Stimulated activated CD4-positive, alpha-beta T cell treated with anti-CD3 and anti-CD28 coated beads, Interleukin-2, amount 100 ng/mL, for 4 hours (primary cell): ENCODE results near the gene ISM2.
"Not testable (repeated sequence)": the region's sequence is repeated elsewhere in the genome, so short reads cannot be mapped to it uniquely, and the experiment has no call there.

Experiments
- DNase-seq: peaks from one replicate; pipeline ENCODE4 v3.0.0-alpha.2; 2020; ENCODE audit warnings: low read depth

ISM2 gene

GRCh38 chr14:77498120-77498979 lies at the start of gene ISM2:
TSS of gene ISM2 (minus strand) at chr14:77498816. CDS start at chr14:77498793, 23 bp downstream.
- peak; percentile 26 for DNase-seq

GRCh38 chr14:77547512-77548180 lies 49.0 kb upstream of the ISM2 start:
- DNase-seq: no peak

- DNase-seq: not testable (repeated sequence)
These were observed 46.6 kb upstream of the ISM2 start for GRCh38 chr14:77545171-77545570.

GRCh38 chr14:77544571-77544970 lies 46.0 kb upstream of the ISM2 start:
- no peak for DNase-seq

GRCh38 chr14:77543637-77544334 lies 45.2 kb upstream of the ISM2 start:
- no peak for DNase-seq

GRCh38 chr14:77543240-77543551 lies 44.6 kb upstream of the ISM2 start:
- DNase-seq: no peak

- DNase-seq: no peak
These were observed 44.0 kb upstream of the ISM2 start for GRCh38 chr14:77542421-77543239.

- no peak for DNase-seq
These were observed 43.3 kb upstream of the ISM2 start for GRCh38 chr14:77541905-77542304.

GRCh38 chr14:77536951-77537350 lies 38.3 kb upstream of the ISM2 start:
- not testable (repeated sequence) for DNase-seq

- no peak for DNase-seq
These were observed 32.5 kb upstream of the ISM2 start for GRCh38 chr14:77531071-77531470.

GRCh38 chr14:77529963-77530362 lies 31.3 kb upstream of the ISM2 start:
- DNase-seq: no peak

- DNase-seq: no peak
These were observed 30.6 kb upstream of the ISM2 start for GRCh38 chr14:77529213-77529612.

- not testable (repeated sequence) for DNase-seq
These were observed 30.1 kb upstream of the ISM2 start for GRCh38 chr14:77528701-77529100.

- DNase-seq: no peak
These were observed 27.6 kb upstream of the ISM2 start for GRCh38 chr14:77526266-77526665.

- no peak for DNase-seq
These were observed 25.9 kb upstream of the ISM2 start for GRCh38 chr14:77524536-77524935.

- no peak for DNase-seq
These were observed 24.5 kb upstream of the ISM2 start for GRCh38 chr14:77523109-77523508.

GRCh38 chr14:77520555-77520954 lies 21.9 kb upstream of the ISM2 start:
- no peak for DNase-seq

- no peak for DNase-seq
These were observed 17.5 kb upstream of the ISM2 start for GRCh38 chr14:77516126-77516525.

GRCh38 chr14:77511486-77512162 lies 13.0 kb upstream of the ISM2 start:
- no peak for DNase-seq

GRCh38 chr14:77509366-77509765 lies 10.8 kb upstream of the ISM2 start:
- no peak for DNase-seq

- DNase-seq: no peak
These were observed 10.3 kb upstream of the ISM2 start for GRCh38 chr14:77508876-77509275.

GRCh38 chr14:77508249-77508648 lies 9.6 kb upstream of the ISM2 start:
- no peak for DNase-seq
